Astrocyte (in vitro differentiated cells and primary cell): ENCODE results near the gene SLC16A3. TPM values are rescaled to one million over a fixed set of nuclear protein-coding genes. Genes with fewer than 3 reads are reported as not detected.

Experiments
- DNase-seq: peaks from one replicate; pipeline ENCODE4 v3.0.0-alpha.2; 2010; ENCODE audit warnings: low read depth
- FAIRE-seq: peaks from 2 replicates; lab custom pipeline; 2011; peaks lifted over from hg19 to GRCh38; lab: Jason Lieb, UNC
- H2AFZ ChIP-seq: 2 replicates; pipeline ENCODE4 v1.6.0; 2012; ENCODE audit warnings: low read depth, low read length, inconsistent platforms
- H3K27ac ChIP-seq: 2 replicates; pipeline ENCODE4 v1.5.1; 2011; ENCODE audit warnings: low read depth, low read length, inconsistent platforms
- H3K27me3 ChIP-seq: 2 replicates; pipeline ENCODE4 v1.6.0; 2011; ENCODE audit warnings: low read length, inconsistent platforms; ENCODE audit not compliant: insufficient read depth
- H3K36me3 ChIP-seq: 2 replicates; pipeline ENCODE4 v1.5.1; 2011; ENCODE audit warnings: low read length, inconsistent platforms; ENCODE audit not compliant: insufficient read depth
- H3K4me1 ChIP-seq: 2 replicates; pipeline ENCODE4 v1.5.1; 2011; ENCODE audit warnings: low read length, inconsistent platforms; ENCODE audit not compliant: insufficient read depth
- H3K4me2 ChIP-seq: 2 replicates; pipeline ENCODE4 v1.6.0; 2012; ENCODE audit warnings: low read length, inconsistent platforms
- H3K4me3 ChIP-seq: 2 replicates; pipeline ENCODE4 v1.5.1; 2011; ENCODE audit warnings: low read depth, mild to moderate bottlenecking, low read length, inconsistent platforms; ENCODE audit not compliant: insufficient read depth
- H3K79me2 ChIP-seq: 2 replicates; pipeline ENCODE4 v1.6.0; 2012; ENCODE audit warnings: mild to moderate bottlenecking, low read length, inconsistent platforms; ENCODE audit not compliant: insufficient read depth
- H3K9ac ChIP-seq: 2 replicates; pipeline ENCODE4 v1.6.0; 2012; ENCODE audit warnings: mild to moderate bottlenecking, low read length, inconsistent platforms
- H3K9me3 ChIP-seq: 2 replicates; pipeline ENCODE4 v1.5.1; 2012; ENCODE audit warnings: low read depth, mild to moderate bottlenecking, low read length, inconsistent platforms; ENCODE audit not compliant: insufficient read depth
- H4K20me1 ChIP-seq: 2 replicates; pipeline ENCODE4 v1.6.0; 2012; ENCODE audit warnings: low read length, inconsistent platforms; ENCODE audit not compliant: insufficient read depth
- H3K27ac Mint-ChIP-seq: one replicate; pipeline ENCODE4 v1.8.0; 2021; ENCODE audit warnings: mild to moderate bottlenecking, mixed read lengths; ENCODE audit not compliant: unreplicated experiment
- H3K27me3 Mint-ChIP-seq: one replicate; pipeline ENCODE4 v1.8.0; 2021; ENCODE audit warnings: low read depth, mixed read lengths; ENCODE audit not compliant: unreplicated experiment
- H3K36me3 Mint-ChIP-seq: one replicate; pipeline ENCODE4 v1.8.0; 2021; ENCODE audit warnings: low read depth, mixed read lengths; ENCODE audit not compliant: unreplicated experiment
- H3K4me1 Mint-ChIP-seq: one replicate; pipeline ENCODE4 v1.8.0; 2021; ENCODE audit warnings: low read depth, mixed read lengths; ENCODE audit not compliant: unreplicated experiment
- H3K4me3 Mint-ChIP-seq: one replicate; pipeline ENCODE4 v1.8.0; 2021; ENCODE audit warnings: mild to moderate bottlenecking, moderate library complexity, mixed read lengths; ENCODE audit not compliant: unreplicated experiment
- H3K9me3 Mint-ChIP-seq: one replicate; pipeline ENCODE4 v1.8.0; 2021; ENCODE audit warnings: mild to moderate bottlenecking, mixed read lengths; ENCODE audit not compliant: unreplicated experiment
- EZH2 ChIP-seq: IDR thresholded peaks from 2 replicates; pipeline ENCODE4 v1.6.1; 2012; ENCODE audit warnings: mild to moderate bottlenecking, low read length, inconsistent platforms; ENCODE audit not compliant: insufficient read depth
- total RNA-seq: library from RNA; stranded (reverse); gene quantifications from 2 replicates; pipeline ENCODE4 v1.2.1, GENCODE V29; 2021
- TF ChIP-seq, protein P1 (sequence below): IDR thresholded peaks from 2 replicates; pipeline ENCODE4 v1.5.1; 2011; ENCODE audit warnings: low read depth, mild to moderate bottlenecking, inconsistent platforms, low read length, moderate library complexity; ENCODE audit not compliant: insufficient read depth

The SLC16A3 gene
- total RNA-seq, 1 donor from 2014 or later = 292 TPM

DNA sequence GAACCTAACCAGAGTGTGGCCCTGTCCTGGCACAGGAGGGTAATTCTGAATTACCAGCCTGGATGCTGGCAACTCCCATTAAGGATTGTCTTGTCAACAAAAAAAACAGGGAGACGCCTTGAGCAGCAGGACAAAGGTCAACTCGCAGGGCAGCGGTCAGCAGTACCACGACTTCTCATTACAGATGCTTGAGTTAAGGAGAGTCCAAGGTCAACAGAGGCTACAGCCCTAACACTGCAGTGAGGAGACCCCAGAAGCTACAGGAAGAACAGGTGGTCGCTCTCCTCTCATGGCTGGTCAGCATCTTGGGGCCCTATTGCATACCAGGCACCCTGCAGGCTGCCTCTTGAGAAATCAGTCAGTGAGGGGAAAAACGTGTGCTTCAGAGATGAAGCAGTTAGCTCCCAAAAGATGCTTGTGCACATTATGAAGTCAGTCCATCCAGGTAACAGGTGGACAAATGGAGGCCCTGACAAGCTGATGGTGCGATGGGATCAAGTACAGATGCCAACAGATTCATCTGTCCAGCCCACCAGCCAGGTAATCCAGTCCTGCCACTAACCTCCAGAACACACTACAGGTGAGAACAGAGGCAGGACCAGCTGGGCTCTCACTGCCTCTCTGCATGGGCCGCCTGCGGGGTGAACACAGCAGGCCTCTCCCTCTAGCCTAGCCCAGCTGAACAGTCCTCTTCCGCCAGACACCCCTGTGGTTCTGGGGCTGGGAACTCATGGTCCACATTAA, 40.5 kb downstream of the SLC16A3 start:
- peak overlapping the region; percentile 69 for H3K4me3 Mint-ChIP-seq

DNA sequence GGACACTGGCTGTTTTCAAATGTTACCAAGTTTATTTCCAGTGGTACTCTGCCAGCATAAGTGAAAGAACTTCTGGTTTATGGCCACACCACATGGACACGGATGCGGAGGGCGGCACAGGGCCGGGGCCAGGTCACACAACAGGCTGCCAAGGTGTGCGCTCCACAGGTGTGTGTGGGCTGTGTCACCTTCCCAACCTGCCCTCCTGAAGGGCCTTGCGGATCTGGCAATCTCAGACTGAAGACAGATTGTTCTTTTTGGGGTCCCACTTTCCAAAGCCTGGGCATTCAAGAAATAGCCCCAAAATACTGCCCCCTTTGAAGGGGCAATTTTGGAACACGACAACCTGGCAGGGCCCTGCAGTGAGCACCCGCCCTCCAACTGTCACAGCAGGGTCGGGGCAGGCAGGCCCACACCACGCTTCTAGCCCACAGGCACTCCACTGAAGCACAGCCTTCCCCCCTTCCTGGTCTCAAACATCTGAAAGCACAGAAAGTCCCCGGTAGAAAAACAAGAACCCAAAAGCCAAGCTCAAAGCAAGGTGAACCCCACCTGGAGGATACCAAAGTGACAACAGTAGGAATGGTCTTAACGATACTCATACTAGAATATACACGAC, 41.1 kb downstream of the SLC16A3 start:
- Histone ChIP-seq H3K9ac (no peak overlapping the region), H3K4me2 (peak overlapping the region; percentile 88), H3K4me1 (peaks cover 36% of the 10 kb centered on the region), H3K79me2 (peaks cover 81% of the 10 kb centered on the region), H3K9me3 (no peaks in the 10 kb centered on the region), H3K36me3 (peaks cover 20% of the 10 kb centered on the region), H3K27ac (no peak overlapping the region), H2AFZ (no peak overlapping the region), H3K27me3 (no peaks in the 10 kb centered on the region), H4K20me1 (peaks cover 75% of the 10 kb centered on the region), H3K4me3 (no peak overlapping the region)
- FAIRE-seq = no peak
- H3K27me3 Mint-ChIP-seq = no peaks in the 10 kb centered on the region
- H3K9me3 Mint-ChIP-seq = no peaks in the 10 kb centered on the region
- peak overlapping the region; percentile 77 for H3K4me3 Mint-ChIP-seq
- no peak for TF ChIP-seq EZH2
- TF ChIP-seq, protein P1, sequence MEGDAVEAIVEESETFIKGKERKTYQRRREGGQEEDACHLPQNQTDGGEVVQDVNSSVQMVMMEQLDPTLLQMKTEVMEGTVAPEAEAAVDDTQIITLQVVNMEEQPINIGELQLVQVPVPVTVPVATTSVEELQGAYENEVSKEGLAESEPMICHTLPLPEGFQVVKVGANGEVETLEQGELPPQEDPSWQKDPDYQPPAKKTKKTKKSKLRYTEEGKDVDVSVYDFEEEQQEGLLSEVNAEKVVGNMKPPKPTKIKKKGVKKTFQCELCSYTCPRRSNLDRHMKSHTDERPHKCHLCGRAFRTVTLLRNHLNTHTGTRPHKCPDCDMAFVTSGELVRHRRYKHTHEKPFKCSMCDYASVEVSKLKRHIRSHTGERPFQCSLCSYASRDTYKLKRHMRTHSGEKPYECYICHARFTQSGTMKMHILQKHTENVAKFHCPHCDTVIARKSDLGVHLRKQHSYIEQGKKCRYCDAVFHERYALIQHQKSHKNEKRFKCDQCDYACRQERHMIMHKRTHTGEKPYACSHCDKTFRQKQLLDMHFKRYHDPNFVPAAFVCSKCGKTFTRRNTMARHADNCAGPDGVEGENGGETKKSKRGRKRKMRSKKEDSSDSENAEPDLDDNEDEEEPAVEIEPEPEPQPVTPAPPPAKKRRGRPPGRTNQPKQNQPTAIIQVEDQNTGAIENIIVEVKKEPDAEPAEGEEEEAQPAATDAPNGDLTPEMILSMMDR = no peak
- H3K27ac Mint-ChIP-seq = peak overlapping the region; percentile 77
- peaks cover 50% of the 10 kb centered on the region for H3K4me1 Mint-ChIP-seq
- DNase-seq = no peak
- peaks cover 19% of the 10 kb centered on the region for H3K36me3 Mint-ChIP-seq

More for the DNA sequence above, 40.5 kb downstream of the SLC16A3 start:
- Histone ChIP-seq H2AFZ (no peak overlapping the region), H3K4me1 (peaks cover 36% of the 10 kb centered on the region), H3K27ac (no peak overlapping the region), H3K79me2 (peaks cover 88% of the 10 kb centered on the region), H3K36me3 (peaks cover 24% of the 10 kb centered on the region), H3K27me3 (no peaks in the 10 kb centered on the region), H4K20me1 (peaks cover 81% of the 10 kb centered on the region), H3K9ac (no peak overlapping the region), H3K4me3 (no peak overlapping the region), H3K9me3 (no peaks in the 10 kb centered on the region), H3K4me2 (peak overlapping the region; percentile 88)
- Mint-ChIP-seq H3K4me1 (peaks cover 50% of the 10 kb centered on the region), H3K27me3 (no peaks in the 10 kb centered on the region), H3K27ac (peak overlapping the region; percentile 77), H3K36me3 (peaks cover 21% of the 10 kb centered on the region), H3K9me3 (no peaks in the 10 kb centered on the region)
- DNase-seq (no peak), FAIRE-seq (no peak)
- TF ChIP-seq, protein P1 = no peak
- no peak for TF ChIP-seq EZH2

DNA sequence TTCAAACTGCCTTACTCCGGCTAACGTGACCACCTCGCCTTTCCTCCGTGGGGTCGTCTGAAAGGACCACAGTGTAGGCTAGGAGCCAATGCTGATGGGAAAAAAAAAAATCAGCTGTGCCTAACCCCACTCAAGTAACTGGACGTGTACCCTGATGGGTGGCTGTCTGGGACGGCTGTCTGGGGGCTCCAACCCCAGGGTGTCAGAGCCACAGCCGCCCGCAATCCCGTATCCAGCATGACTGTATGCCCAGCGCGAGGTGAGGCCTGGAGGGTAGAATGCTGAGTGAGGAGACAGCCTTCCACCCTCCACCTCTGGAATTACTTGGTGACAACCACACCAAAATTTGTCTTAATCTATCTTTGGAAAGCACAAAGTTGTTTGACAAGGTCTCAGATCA, 41.8 kb downstream of the SLC16A3 start:
- H3K36me3 Mint-ChIP-seq = peaks cover 17% of the 10 kb centered on the region
- TF ChIP-seq EZH2 = no peak
- TF ChIP-seq, protein P1 = no peak
- FAIRE-seq = no peak
- DNase-seq = no peak
- peak overlapping the region; percentile 88 for H3K4me2 ChIP-seq
- peak overlapping the region; percentile 77 for H3K4me3 Mint-ChIP-seq
- H3K9me3 ChIP-seq = no peaks in the 10 kb centered on the region
- no peak overlapping the region for H2AFZ ChIP-seq
- H3K9me3 Mint-ChIP-seq = no peaks in the 10 kb centered on the region
- no peak overlapping the region for H3K27ac Mint-ChIP-seq
- H3K4me1 Mint-ChIP-seq = peaks cover 47% of the 10 kb centered on the region
- H3K36me3 ChIP-seq = peaks cover 14% of the 10 kb centered on the region
- no peak overlapping the region for H3K4me3 ChIP-seq
- H4K20me1 ChIP-seq = peaks cover 68% of the 10 kb centered on the region
- peaks cover 75% of the 10 kb centered on the region for H3K79me2 ChIP-seq
- H3K27me3 ChIP-seq = no peaks in the 10 kb centered on the region
- H3K27ac ChIP-seq = no peak overlapping the region
- peaks cover 36% of the 10 kb centered on the region for H3K4me1 ChIP-seq
- H3K9ac ChIP-seq = no peak overlapping the region
- no peaks in the 10 kb centered on the region for H3K27me3 Mint-ChIP-seq
